ENCODE data around the gene IGFBP4. TPM values are rescaled to one million over a fixed set of nuclear protein-coding genes. Genes with fewer than 3 reads are reported as not detected.

The IGFBP4 gene
- total RNA-seq, 2 donors from 2014 or later: 132 to 154 TPM

- 4% methylated on average over 15 of the region's 15 CpGs for WGBS
- H3K4me1 ChIP-seq (replicated peaks): peaks cover 8% of the 10 kb centered on the region
- intact Hi-C loops (cut with DNase I): loop anchor here (5.0 kb wide), 1 partner anchor 88 kb away; no protein-coding TSS in a partner anchor
These were observed 994 bp downstream of the IGFBP4 start for GRCh38 chr17:40443988-40444899.

GRCh38 chr17:40445751-40446468, 2.7 kb downstream of the IGFBP4 start:
- TF ChIP-seq CTCF (IDR thresholded peaks at IDR 0.05) (peak in 1 of 4 experiments; percentile 16), POLR2A (IDR thresholded peaks at IDR 0.05) (no peak), POLR2AphosphoS5 (IDR thresholded peaks at IDR 0.05) (no peak)
- Histone ChIP-seq H3K36me3 (no peaks in the 10 kb centered on the region), H3K27ac (peak overlapping the region; percentile 84 to 93), H3K27me3 (replicated peaks; ENCODE audit: insufficient read depth) (no peaks in the 10 kb centered on the region), H3K9me3 (no peaks in the 10 kb centered on the region), H3K4me1 (replicated peaks) (peaks cover 9% of the 10 kb centered on the region), H3K4me3 (peak overlapping the region; percentile 49 to 52)
- DNase-seq (ENCODE audit: low spot score): no peak
- WGBS: 56% methylated on average over 11 of the region's 11 CpGs
- intact Hi-C loops (cut with DNase I): no loop called here

More at GRCh38 chr17:40443988-40444899, 994 bp downstream of the IGFBP4 start:
- TF ChIP-seq CTCF (IDR thresholded peaks at IDR 0.05) (no peak), POLR2A (IDR thresholded peaks at IDR 0.05) (peak; percentile 7), POLR2AphosphoS5 (IDR thresholded peaks at IDR 0.05) (no peak)
- Histone ChIP-seq H3K4me3 (peak overlapping the region; percentile 49 to 52), H3K9me3 (no peaks in the 10 kb centered on the region), H3K36me3 (no peaks in the 10 kb centered on the region), H3K27ac (peak overlapping the region; percentile 84 to 93), H3K27me3 (replicated peaks; ENCODE audit: insufficient read depth) (no peaks in the 10 kb centered on the region)
- no peak for DNase-seq (ENCODE audit: low spot score)

DNA sequence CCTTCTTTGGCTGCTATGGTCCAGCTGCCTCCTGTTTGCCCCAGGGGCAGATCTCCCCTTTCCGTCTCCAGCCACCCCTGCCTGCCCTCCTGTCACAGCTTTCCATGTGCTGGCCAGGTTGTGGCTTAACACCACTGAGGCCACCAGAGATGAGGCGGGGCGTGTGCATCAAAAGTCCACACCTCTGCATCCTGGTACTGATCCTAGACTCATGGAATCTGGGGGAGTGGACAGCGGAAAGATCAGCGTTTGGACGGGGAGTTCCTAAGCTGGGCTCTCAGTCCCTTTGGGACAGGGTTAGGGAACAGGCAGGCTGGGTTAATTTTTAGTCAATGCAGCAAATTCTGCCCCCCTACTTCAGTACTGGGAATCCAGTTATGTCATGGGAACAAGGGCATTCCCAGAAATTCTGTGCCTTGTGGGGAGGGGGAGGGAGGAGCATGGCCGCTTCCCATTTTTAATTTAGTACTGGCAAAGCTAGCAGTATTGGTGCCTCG, 3.9 kb downstream of the IGFBP4 start:
- Histone ChIP-seq H3K27ac (peak overlapping the region; percentile 61), H3K4me1 (replicated peaks) (peaks cover 9% of the 10 kb centered on the region), H3K4me3 (peak overlapping the region in 1 of 2 donors; percentile 3), H3K27me3 (replicated peaks; ENCODE audit: insufficient read depth) (no peaks in the 10 kb centered on the region), H3K36me3 (no peaks in the 10 kb centered on the region), H3K9me3 (no peaks in the 10 kb centered on the region)
- WGBS: 50% methylated on average over 8 of the region's 8 CpGs
- intact Hi-C loops (cut with DNase I): no loop called here
- no peak for DNase-seq (ENCODE audit: low spot score)
- TF ChIP-seq POLR2AphosphoS5 (IDR thresholded peaks at IDR 0.05) (no peak), POLR2A (IDR thresholded peaks at IDR 0.05) (no peak), CTCF (IDR thresholded peaks at IDR 0.05) (no peak)

GRCh38 chr17:40447806-40448205, 4.6 kb downstream of the IGFBP4 start:
- peaks cover 9% of the 10 kb centered on the region for H3K4me1 ChIP-seq (replicated peaks)
- H3K27me3 ChIP-seq (replicated peaks; ENCODE audit: insufficient read depth): no peaks in the 10 kb centered on the region
- TF ChIP-seq CTCF (IDR thresholded peaks at IDR 0.05) (no peak), POLR2A (IDR thresholded peaks at IDR 0.05) (no peak), POLR2AphosphoS5 (IDR thresholded peaks at IDR 0.05) (no peak)
- H3K27ac ChIP-seq: peak overlapping the region; percentile 61
- 75% methylated on average over 4 of the region's 4 CpGs for WGBS
- no peaks in the 10 kb centered on the region for H3K36me3 ChIP-seq
- peak overlapping the region in 1 of 2 donors; percentile 3 for H3K4me3 ChIP-seq
- no peaks in the 10 kb centered on the region for H3K9me3 ChIP-seq
- intact Hi-C loops (cut with DNase I): no loop called here
- no peak for DNase-seq (ENCODE audit: low spot score)
